HG02642 (cell line): ENCODE results near the gene RNF41.

Experiments used
- ATAC-seq: cut with Tn5 transposase; IDR thresholded peaks from one replicate; pipeline ENCODE4 v1.9.1; 2021; ENCODE audit warnings: mild to moderate bottlenecking; ENCODE audit not compliant: unreplicated experiment, poor library complexity

RNF41 gene

DNA sequence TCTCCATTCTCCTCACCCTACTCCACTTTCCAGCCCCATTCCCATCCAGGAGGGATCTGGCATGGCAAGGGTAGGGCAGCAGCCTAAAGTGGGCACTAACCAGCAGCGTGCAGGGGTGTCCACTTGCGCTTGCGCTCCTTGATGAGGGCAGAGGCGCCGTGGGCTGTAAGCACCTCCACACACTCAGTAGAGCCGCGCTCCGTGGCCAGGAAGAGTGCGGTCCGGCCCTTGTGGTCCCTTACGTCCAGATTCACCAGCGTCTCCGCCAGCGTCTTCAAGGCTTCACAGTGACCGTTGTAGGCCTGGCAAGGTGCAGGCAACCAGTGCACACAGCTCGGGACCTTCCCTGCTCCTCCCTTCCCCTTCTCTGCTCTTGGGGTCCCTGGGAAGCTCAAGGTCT, 26.2 kb upstream of the RNF41 start:
- ATAC-seq = no peak

DNA sequence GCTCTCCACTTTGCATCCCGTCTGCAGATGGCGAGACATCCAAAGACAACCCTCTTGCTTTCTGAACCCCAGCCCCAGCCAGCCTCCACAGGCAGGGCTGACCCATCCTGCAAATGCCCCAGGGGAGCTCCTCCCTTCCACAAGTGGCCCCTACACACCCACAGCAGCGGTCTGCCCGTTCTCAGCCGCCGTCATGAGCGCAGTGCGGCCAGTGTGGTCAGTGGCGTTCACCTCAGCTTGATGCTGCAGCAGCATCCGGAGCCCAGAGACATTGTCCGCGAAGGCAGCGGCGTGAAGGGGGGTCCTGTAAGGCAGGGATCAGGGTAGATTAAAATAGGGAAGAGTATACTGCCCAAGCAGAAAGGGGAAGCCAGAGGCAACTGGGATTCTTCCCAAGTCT, 22.8 kb upstream of the RNF41 start:
- no peak for ATAC-seq

DNA sequence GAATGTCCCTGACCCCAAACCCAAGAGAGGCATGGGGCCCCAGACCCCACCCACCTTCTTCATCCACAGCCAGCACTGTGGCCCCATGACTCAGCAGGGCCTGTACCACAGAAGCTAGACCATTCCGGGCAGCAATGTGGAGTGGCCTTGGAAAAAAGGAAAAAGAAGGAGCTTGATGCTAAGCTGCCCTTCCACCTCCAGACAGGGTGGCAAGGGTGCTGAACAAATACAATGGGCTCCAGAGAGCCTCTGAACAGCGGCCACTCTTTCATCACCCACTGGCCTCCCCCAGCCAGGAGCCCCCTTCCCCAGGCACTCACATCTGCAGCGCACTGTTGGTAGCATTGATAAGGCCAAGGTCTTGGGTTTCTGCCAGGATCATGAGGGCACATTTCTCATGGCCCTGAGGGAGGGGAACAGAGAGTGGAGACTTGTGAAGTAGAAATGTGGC, 22.0 kb upstream of the RNF41 start:
- ATAC-seq = no peak

DNA sequence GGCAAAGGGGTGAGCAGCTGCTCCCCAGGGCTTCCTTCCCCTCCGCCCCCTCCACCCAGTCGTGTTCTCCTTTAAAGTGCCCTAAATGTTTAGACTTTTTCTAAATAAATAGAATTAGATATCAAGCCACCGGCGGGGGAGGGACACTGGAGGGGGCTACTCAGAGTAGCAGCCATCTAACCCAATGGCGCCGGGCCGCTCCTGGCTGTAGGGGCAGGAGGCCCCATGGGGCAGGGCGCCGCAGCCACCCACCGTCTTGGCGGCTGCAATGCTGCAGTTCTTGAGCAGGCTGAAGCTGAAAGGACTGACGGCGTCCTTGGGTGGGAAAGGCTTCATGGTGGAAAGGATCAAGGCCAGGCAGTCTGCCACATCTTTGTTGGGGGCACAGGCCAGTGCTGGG, 21.3 kb upstream of the RNF41 start:
- no peak for ATAC-seq

DNA sequence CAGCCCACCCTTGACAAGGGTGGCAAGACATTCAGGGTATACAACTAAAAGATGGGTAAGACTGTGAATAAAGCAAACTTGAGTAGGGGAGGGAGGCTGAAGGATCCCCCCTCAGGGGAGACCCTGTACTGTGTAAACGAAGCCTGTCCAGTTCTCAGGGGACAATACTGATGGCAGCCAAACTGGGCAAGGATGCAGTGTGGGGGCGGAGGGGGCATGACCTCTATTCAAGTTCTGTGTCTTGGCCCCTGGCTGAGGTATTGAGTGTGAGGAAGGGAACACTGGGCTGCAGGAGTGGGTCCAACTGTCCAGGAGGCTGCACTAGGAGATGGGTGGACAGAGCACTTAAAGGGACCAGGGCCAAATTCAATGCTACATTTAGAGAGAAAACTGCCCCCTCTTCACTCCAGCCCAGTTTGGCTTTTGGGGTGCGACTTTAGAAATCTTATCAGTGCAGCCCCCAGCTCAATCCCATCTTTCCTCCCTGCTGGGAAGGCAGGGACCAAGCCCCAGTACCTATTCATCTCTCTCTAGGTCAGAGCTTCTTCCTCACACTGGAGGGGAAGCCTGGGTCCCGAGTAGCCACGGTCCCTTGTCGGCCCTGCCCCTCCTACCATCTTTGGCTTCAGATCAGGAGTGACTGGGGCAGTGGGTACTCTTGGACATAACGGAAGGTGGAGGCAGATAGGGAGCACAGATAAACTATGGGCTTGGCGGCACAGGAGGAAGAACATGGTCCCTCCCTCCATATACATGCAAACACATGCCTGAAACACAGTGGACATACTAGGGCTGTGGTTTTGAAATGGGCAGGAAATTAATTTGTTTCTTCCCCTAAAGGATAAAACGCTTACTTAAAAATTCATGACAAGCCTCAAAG, 19.9 kb upstream of the RNF41 start:
- no peak for ATAC-seq

DNA sequence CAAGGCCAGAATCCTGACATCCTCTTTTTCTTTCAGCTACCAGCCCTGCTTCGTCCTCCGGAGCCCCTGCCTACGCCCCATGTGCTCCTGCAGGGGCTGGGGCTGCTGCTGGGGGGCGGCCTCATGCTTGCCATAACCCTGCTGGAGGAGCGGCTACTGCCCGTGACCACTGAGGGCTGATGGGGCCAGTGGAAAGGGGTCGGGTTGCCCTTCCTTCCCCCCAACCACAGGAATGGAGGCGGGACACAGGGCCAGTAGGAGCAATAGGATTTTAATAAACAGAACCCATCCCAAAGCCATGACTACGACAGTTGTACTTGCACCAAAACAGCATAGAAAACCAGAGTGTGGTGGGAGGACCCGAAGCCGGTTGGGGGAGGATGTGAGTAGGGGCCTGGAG, 15.8 kb upstream of the RNF41 start:
- ATAC-seq = no peak

DNA sequence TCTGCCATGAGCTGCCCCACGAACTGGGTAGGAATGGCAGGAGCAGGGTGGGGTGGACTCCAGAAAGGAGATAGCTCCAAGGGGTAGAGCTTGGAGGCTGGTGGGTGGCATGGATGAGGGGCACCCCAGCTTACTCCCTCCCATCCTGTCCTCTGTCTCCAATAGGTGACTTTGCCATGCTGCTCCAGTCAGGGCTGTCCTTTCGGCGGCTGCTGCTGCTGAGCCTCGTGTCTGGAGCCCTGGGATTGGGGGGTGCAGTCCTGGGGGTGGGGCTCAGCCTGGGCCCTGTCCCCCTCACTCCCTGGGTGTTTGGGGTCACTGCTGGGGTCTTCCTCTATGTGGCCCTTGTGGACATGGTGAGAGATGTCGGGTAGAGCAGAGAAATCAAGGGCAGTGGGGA, 15.3 kb upstream of the RNF41 start:
- ATAC-seq = no peak

DNA sequence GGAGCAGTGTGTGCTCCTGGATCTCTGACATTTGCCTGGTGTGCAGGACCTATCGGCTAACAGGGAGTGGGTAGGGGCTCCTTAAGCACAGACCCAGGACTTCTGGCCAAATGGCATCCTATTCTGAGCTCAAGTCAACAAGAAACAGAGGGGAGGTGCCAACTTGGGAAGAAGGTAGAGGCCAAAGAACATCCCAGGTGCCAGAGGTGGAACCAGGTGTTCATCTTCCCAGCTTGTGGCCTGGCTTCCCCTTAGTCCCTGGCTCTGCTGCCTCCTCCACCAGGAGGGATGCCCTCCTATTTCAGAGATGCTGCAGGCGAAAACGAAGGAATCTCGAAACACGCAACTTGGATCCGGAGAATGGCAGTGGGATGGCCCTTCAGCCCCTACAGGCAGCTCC, 14.4 kb upstream of the RNF41 start:
- no peak for ATAC-seq

DNA sequence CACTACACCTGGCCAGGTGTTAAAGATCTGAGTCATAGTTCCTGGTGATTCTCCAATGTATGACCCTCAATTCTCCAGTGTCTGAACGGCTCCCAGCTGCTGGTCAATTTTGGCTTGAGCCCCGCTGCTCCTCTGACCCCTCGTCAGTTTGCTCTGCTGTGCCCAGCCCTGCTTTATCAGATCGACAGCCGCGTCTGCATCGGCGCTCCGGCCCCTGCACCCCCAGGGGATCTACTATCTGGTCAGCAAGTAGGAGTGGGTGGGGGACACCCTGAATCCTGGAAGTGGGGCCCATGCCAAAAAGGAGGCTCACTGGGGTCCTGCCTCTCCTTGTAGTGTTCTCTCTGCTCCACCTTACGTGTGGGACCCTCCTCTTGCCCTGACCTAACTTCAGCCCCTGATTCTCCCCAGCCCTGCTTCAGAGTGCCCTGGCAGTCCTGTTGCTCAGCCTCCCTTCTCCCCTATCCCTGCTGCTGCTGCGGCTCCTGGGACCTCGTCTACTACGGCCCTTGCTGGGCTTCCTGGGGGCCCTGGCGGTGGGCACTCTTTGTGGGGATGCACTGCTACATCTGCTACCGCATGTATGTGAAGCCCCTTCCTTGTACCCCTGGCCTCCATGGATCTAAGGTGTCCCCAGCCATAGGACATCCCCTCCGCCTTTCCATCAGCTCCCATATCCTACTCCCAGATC, 13.2 kb upstream of the RNF41 start:
- ATAC-seq = no peak

DNA sequence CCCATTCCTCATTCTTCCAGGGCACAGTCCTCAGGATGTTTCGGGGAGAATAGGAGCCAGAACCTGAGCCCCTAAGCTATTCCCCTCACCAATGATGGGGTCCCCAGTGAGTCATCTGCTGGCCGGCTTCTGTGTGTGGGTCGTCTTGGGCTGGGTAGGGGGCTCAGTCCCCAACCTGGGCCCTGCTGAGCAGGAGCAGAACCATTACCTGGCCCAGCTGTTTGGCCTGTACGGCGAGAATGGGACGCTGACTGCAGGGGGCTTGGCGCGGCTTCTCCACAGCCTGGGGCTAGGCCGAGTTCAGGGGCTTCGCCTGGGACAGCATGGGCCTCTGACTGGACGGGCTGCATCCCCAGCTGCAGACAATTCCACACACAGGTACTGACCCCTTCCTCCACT, 9.5 kb upstream of the RNF41 start:
- ATAC-seq = no peak

DNA sequence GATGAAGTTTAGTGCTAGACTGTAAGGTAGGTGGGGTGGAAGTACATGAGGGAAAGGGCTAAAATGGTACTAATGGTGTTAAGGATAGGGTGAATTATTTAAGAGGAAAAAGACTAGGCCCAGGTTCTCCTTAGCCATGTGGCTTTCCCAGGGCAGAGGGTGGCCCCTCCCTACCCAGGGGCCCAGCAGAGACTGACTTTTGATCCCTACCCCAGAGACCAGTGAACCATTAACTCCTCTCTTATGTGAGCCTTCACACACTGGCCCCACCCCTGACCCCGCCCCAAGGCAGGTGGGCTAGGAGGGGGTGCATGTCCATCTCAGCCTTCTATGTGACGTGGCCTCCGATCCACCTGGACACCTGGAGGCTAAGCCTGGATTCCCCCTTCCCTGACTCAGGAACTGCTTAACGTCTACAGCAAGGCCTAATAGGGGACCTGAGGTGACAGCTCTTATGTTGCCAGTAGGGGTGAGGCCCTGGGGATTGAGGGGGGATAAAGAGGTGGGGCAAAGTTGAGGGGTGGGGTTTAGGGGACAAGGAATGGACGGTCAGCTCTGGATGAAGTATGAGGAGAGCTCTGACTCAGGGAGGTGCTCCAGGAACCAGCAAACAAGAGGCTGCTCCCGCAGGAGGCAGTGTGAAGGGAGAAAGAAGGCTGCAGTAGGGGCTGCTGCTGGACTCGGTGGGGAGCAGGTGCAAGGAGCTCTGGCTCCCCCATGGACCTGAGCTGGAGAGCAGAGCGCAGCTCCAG, 8.9 kb upstream of the RNF41 start:
- ATAC-seq = no peak

DNA sequence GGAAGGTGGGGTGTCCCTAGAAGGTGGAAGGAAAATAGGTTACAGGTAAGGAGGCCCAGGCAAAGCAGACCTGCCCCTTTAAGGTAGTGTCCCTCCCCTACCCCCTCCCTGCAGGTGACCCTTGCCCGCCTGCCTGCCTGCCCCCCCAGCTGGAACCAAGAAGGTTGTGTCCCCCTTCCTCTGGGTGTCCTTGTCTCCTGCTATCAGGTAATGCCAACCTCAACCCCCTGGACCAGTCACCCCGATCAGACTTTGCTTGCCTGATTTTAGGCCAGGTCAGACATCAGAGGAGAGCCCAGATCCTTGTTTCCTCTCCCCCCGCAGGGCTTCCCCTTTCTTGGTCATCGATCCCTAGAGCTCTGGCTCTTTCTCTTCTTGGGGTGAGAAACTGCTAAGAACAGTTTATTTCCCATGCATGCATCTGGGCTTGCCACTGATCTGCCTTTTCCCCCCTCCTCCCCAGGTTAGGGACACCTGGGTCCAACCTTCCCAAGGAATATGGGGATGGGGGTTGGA, 8.3 kb upstream of the RNF41 start, which contains the start of gene SLC39A5:
Gene SLC39A5 (plus strand): TSS at position 136 of the 516 bp plus-strand sequence. CDS start 1,224 bp downstream, outside the sequence.
- ATAC-seq = no peak

DNA sequence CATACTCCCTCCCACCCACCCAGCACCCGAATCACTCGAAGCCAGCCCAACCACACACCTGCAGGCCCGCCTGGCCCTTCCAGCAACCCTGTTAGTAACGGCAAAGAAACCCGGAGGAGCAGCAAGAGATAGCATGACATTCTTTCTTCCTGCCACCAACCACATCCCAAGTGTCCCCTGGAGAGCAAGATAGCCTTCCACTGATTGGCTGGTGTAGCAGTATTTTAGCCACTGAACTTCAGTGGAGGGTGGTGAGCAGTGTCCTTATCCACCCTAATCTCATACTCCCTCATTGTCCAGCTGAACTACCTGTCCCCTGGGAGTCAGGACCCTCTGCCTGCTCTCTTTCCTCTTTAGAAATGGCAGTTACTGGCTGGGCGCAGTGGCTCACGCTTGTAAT, 7.4 kb upstream of the RNF41 start:
- ATAC-seq = no peak

DNA sequence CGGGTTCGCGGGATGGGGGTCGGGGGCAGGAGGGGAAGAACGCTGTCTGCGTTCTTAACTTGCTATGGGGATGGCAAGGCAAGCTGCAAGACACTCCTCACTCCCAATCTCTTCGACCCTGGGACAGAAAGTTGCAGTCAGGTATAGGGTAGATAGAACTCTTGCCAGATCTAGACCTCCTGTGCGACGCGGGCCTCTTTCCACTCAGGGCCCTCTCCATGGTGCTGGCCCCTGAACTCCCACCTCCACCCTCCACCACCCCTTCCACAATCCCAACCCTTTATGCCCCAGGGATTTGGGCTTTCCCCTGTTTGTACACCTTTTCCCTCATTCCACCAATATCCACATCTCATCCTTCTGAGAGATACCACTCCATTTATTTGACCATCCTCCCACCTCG, 3.2 kb upstream of the RNF41 start:
- no peak for ATAC-seq

DNA sequence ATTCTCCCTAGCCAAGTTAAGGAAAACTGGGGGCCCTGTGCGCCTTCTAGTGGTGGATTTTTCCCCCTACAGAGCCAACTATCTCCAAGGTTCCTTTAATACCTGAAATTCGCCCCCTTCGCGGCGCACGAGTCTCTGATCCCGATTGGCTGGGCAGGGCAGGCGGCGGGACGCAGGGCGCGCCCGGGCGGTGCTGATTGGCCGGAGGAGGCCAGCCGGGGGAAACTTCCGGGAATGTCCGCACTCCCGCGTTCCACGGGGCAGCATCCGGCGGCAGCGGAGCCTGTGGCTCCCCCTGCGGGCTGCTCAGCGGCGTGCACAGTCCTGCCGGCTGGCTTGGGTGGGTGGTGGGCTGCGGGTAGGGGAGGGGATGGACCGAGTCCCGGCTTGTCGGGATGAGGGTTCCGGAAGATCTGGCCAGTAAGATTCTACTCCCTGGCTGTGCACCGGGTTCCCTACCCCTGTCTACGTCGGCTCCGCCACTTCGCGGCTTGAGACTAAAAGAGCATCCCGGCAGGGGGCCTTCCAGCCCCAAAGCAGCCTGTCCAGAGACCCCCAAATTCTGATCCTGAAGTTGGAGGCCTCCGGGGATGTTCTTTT, 2.5 kb upstream of the RNF41 start, which contains the start of gene NABP2:
Gene NABP2 (plus strand): TSS at position 241 of the 600 bp plus-strand sequence. CDS start 515 bp downstream, outside the sequence.
- peak; percentile 81 for ATAC-seq

DNA sequence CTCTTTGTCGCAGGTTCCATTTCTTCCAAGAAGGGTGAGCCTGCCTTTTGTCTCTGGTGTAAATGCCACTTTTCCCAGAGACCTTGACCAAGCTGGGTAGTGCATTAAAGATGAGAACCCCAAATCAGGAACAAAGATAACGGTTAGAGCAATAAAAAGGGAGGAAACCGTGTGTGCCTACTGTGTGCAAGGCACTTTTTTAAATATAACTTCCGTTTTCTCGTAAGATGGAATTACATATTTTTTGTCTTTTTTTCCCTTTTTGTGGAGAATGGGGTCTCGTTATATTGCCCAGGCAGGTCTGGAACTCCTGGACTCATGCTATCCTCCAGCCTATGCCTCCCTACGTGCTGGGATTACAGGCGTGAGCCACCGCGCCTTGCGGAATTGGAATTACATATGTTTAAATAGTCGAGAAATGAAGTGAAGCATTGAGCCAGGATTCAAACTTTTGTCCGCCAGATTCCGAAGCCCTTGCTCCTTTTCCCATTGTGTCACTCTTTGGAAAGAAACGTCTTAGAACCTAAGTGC, 1.9 kb upstream of the RNF41 start:
- ATAC-seq = no peak

DNA sequence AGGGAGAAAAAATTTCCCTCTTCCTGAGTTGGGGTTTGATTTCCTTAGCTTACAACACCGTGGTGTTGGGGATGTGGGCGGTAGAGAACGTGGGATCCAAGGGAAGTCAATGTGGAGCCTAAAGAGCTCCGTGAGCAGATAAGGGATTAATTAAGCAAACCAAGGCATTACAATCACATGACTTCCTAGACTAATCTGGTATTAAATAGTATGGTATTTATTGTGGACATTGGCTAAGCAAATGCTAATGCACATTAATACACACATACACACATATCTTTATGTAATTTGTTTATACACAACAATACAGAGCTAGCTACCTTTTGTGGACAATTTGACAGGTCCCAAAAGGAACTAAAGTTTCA, 791 bp upstream of the RNF41 start:
- ATAC-seq = no peak

DNA sequence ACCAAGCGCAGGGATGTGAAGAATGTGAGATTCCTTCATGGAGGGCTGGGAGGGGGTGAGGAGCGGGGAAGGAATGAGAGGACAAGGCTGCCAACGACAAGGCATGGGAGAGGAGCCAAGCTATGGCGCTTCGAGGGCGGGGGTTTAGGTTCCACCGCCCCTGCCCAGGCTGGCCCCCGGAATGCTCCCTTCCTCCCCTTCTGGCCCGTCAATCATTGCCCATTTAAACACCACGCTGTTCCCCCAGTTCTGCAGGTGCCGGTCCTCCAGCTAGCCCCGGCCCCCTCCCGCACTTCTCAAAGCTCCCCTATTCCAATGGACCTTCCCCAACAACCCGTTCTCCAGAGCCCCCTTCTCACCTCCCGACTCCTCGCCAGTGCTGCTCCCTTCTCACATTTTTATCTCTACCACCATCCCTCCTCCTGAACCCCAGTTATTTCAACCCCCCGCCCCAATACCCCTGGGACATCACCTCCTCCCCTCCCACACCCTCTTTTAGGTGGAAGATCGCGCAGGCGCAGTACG, 428 bp downstream of the RNF41 start:
- ATAC-seq = peak; percentile 28

DNA sequence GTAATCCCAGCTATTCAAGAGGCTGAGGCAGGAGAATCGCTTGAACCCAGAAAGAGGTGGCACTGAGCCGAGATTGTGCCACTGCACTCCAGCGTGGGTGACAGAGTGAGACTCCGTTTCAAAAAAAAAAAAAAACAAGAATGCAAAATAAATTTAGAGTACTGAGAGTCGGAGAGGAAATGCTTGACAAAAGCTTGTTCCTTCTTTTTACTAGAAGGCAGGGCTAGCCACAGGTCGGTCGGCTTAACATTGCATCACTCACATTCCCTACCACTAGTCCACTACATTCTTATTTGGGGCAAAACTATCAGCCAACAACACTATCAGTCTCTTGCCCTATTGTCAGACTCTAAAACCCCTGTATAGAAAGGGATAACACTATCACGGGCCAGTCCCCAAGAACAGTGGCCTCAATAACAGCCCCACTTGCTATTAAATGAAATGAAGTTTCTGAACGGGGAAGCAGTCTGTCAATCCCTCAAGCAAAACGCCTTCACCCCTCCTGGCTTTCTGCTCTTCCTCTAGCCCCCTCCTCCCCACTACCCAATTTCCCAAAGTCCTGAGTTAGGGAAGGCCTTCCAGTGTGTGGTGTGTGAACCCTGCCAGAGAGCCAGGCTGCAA, 1.0 kb downstream of the RNF41 start:
- ATAC-seq = no peak
